HG03469 (cell line): ENCODE data around the gene DDX5.
A peak's percentile ranks its signal among the peaks of the same experiment; 100 is the strongest.
"Not testable (repeated sequence)": the region's sequence is repeated elsewhere in the genome, so short reads cannot be mapped to it uniquely, and the experiment has no call there.

Experiments
- ATAC-seq: cut with Tn5 transposase; IDR thresholded peaks from one replicate; pipeline ENCODE4 v1.9.1; 2021; ENCODE audit warnings: mild to moderate bottlenecking, moderate library complexity, moderate number of reproducible peaks; ENCODE audit not compliant: unreplicated experiment

Gene DDX5

DNA sequence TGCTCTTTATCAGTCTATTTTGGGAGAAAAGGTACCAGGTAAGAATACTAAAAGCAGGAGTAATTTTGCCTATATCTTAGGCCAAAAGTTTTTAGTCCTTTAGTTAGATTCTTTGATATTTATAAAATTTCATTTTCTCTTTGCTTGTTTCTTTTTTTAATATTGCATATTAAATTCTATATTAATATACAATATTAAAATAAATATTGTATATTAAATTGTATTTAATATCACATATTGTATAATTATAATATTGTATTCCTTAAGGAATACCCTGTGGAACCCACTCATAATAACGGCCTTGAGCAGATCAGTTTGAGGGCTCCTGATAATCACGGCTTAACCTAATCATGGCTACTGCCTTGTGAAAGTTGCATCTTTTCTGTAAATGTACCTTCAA, 2.6 kb upstream of the DDX5 start:
- no peak for ATAC-seq

DNA sequence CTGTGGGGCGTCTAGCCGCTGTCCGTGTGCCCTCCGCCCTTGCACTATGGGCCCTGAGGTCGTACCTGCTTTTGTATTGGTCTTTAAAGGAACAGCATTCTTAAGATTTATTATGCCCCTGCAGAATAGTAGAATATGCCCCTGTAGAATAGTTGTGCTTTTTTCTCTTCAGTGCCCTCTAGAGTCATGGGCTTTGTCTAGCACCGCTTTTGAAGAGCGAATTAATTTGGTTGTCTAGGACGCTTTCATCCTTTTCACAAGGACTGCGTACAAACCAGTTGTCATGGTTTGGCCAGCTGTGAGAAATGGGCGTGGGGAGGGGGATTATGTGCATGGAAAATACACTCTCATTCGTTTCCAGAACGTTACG, 1.3 kb upstream of the DDX5 start:
- ATAC-seq, result no peak

DNA sequence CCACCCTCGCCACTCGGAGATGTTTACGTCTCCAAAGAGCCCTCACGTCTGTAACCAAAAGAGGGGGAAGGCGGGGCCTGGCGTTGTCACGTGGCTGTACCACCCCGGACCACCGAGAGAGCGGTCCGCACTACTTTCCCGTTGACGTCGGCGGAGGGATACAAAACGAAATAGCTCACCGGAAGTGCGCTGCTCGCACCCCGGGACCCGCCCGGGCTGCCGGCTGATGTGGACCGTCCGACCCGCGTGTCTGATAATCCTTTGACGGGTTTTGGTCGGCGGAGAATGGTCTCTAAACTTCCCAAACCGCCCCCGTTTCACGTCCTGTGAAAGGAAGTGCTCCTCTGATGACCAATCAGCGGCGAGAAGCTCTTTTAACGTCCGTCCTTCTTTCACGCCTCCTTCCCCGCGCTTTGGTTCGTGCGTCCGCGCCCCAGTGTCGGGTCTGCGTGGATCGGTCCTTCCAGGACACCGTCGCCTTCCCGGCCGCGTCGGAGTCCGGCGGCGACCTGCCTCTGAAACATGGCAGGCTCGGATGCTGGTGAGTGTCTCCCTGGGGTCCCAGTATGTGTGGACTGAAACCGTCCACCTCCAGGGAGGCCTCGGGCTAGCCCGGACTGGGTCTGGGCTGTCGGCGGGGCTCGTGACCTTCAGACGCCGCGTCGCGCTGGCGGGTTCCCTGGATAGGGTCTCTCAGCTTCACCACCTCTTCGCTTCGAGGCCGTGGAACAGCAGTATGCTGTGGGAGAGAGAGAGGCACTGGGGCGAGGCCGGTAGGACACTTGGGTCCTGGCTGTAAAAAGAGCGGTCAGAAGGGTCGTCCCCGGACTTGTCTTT, 705 bp upstream of the DDX5 start, which contains the start of gene CEP95:
TSS of gene CEP95 (plus strand) at position 402 of the 837 bp plus-strand sequence. CDS start at position 523, 121 bp downstream.
- ATAC-seq, result peak; percentile 33

DNA sequence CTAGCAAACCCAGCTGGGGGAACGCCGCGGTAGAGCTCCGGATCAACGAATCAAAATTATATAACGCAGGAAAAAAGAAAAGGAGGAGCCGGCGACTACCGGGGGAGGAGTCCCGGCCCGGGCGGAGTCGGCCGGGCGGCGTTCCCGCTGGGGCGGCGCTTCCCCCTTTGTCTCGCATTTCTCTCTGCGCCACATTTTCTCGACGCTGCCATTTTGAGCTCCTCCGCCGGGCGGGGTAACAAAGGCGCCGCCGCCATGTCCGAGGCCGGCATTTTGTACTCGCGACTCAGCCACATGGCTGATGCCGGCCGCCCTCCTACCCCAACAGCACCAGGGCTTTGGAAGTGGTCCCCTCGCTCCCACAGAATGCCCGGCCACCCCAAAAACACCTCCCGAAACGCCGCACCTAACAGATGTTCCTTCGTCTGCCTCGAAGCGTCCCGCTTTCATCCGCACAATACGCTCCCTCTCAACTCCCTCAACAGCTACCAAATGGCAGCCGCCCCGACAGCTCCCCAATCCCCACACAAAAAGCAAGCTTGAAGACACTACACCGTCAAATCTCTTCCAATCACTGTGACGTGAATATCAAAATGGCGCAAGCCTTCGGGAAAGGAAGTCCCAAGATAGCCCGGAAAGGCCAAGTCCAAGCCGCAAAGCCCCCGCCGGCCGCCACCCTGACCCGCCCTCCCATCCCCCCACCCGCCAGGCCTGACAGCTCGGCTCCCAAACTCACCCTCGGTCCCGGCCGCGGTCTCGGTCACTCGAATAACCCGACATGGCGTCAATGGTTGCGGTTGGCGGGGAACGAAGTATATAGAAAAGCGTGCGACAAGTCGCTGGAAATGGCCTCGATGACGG, 519 bp downstream of the DDX5 start:
- no peak for ATAC-seq

DNA sequence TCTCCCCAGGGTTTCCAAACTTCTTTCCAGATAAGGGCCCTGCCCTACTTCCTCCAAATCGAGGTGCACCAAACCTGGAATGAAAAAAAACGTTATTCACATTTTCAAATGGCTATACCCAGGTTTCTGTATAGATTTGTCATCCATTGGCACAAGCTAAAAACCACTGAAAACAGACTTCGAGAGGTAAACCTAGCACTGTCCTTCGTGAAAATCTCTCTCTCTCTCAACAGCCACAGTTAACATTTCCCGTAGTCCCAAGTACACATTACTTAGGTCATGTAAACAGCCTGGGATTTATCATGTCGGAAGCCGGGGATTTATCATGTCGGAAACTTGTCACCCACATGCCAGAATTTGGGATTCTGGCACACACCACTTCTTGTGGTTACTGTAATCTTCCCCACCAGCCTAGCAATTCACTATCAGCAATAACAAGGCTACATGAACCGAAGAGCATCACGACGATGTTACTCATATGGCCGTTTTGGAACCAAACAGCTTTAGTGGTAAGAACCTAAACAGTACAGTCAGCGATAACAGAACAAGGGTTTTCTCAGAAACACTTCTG, 1.2 kb downstream of the DDX5 start:
- no peak for ATAC-seq

DNA sequence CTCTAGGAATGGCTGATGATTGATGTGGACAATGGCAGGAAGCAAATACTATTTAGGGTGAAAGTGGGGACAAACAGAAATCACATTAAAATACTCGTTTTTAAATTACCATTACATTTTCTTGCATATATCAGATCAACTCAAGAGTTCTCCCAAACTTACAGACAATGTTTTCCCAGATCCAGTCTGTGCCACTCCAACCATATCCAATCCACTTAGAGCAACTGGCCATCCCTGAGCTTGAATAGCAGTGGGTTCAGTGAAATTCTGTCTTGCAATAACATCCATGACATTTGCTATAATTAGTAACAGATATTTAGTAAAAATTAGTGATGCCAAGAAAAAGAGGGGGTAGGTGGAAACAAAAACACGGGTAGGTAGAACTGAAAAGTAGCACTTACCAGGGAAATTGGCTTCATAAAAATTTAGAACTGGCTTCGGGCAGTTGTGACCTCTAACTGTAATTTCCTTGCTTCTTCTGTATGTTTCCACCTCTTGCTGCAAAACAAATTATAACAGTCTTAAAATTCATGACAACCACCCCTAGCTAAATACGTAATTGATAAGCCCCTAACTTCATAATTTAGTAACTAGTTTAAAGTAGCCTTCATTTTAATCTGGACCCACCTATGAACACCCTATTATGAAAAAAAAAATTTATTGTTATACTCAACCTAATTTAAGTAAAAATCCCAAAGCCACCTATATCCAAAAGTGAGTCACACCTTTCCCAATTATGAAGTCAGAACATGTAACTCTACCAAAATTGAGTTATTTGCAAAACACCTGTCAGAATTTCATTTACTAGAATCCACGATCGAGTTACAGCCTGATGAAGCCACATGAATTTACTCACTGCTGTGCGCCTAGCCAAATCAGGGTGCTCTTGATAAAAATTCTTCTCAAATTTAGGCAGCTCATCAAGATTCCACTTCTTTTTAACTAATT, 2.0 kb downstream of the DDX5 start:
- ATAC-seq, result no peak

DNA sequence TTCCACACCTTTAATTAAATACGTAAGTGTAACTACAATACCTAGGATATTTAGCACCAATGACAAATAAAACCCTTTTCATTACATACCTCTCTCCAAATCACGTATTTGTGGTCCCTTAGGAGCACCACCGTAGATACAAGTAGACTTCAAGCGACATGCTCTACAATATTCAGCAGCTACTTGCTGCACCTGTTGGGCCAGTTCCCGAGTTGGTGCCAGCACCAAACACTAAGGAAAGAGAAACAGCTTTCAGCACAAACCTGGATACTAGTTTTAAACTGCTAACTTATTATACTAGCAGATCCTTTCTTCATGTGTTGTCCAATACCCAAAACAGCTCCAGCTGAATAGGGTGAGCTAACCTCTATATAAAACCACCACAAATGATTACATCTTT, 2.7 kb downstream of the DDX5 start:
- no peak for ATAC-seq

DNA sequence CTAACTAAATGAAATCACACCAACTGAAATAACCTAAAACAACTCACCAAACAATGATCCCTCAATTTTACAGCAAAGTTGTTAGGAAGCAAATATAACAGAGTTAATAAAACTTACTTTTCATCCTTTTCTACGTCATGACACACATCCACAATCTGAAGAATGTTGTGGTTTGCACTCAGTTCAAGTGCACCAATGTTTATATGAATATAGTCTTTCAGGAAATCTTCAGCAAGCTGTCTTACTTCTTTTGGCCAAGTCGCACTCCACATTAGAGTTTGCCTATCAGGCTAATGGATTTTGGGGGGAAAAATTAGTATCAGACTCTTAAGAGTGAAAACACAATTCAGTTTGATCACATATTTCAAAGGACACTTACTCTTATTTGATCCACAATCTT, 3.3 kb downstream of the DDX5 start:
- no peak for ATAC-seq

DNA sequence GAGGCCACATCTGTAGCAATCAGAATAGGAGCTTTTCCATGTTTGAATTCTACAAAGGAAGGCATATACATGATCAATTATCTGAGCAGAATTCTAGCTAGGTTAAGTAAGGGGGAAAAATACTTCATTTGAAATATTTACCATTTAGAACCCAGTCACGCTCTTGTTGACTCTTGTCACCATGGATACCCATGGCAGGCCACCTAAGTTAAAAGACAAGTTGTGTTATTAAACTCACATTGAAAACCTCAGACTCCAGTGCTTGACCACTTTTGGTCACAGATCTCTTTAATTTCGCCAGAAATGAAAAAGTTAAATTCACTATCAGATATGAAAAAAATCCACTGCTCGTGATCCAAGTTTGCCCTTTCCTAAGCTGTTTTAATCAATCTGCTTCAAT, 4.1 kb downstream of the DDX5 start:
- ATAC-seq, result no peak

DNA sequence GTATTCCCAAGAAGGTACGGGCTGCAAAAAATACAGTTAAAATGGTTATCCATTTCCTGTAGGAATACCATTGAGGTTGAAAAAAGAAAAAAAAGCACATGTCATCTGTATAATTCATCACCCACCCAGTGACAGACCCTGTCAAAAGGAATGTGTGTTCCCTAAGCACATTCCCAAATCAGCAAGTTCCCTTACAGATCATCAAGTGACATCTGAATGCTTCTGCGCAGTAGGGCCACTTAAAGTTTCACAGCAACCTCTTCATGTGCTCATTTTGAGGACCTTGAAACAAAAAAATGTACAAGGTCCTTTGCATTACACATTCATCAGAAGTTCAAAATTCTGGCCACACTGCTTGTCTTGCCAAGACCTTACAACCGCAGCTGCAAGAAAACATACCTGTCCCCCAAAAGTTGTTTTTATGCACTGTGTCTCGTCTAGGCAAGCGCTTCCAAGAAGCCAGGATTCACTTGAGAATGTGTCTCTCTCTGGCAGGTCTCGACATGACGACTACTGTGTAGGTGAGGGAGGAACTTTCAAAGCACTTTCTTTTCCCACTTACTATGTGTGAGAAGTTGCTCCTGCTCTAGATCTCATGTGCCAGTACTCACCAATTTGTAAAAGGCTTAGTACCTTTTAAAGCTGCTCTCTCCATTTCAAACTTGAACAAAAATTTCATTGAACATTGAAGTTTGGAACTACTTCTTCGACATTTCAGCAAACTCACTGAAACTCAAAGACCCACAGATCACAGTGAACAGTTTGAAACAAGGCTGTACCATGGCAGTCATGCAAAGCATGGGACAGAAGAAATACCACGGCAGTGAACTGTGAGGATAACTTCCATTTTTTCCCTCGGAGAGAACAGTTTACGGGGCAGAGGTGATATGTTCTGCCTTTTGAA, 5.0 kb downstream of the DDX5 start:
- no peak for ATAC-seq

DNA sequence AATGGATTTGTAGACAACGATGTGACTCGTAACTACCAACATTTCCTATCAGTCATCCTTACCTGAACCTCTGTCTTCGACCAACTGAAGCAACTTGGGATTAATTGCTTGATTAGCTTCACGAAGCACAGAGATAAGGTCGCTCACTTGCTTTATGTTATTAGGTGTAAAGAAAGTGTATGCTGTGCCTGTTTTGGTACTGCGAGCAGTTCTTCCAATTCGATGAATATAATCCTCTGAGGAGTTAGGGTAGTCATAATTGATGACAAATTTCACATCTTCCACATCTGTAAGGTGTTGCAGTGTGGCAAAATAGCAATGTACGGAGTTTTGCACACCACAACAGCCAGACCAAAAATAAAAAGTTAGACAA, 5.6 kb downstream of the DDX5 start:
- no peak for ATAC-seq

DNA sequence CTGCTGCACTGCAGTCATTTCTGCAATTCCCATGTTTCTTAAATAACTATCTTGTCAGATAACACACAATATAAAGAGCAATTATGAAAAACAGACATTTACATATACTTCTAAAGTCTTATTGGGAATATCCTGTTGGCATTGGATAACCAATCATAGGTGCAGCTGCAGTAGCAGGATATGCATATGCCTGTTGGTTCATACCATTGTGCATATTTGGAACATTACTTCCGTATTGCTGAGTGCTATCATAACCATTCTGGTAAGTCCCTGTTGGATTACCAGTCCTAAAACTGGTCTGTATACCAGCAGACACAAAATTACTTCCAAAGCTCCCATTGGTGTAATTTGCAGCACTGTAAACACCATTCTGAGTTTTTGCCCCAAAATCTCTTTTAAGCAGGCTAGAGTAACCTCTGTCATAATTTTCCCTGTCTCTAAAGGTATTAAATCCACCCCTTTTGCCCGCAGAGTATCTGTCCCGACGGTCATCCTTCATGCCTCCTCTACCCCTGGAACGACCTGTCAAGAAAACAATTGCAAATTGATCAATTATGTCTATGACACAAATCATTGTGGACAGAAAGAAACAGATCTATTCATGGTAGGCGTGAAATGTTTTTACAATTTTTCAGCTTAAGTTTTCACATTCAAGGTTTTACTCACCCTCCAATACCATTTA, 6.1 kb downstream of the DDX5 start:
- no peak for ATAC-seq

DNA sequence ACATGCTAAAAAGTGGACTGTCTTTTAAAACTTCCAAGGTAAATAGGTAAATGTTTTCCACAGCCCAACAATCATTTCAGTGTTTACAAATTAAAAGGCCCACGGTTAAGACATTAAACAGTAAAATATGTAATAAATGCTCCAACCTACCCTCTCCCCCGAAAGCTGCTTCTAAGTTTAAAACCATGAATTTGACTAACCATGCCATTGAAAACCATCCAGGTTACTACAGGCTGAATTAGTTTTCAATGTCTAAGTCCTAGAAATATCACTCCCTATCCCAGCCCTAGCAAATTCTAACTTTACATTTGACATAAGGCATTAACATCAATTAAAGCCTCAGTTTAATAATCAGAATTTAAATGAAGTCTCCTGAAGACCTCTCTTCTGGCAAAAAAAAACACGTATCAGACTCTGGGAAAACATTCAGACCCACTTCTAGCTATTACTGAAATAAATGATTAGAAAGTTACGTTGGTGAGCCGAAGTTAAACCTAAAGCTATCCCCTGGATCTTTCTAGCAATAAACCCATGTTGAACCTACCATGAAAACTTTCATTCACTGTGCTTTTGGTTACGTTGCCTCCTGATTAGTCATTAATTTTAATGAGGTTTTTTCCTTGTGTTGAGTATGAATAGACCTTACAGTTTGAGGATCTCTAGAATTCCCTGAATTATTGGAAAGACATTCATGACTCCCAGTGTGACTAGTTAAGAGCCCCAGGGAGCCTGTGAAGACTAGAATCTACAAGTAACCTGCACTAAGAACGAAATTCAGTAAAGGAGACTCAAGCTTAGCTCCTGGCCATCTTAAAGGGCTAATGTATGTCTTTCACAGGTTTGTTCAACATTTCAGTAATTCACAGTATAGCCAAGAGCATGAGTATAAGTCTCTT, 7.5 kb downstream of the DDX5 start:
- no peak for ATAC-seq

DNA sequence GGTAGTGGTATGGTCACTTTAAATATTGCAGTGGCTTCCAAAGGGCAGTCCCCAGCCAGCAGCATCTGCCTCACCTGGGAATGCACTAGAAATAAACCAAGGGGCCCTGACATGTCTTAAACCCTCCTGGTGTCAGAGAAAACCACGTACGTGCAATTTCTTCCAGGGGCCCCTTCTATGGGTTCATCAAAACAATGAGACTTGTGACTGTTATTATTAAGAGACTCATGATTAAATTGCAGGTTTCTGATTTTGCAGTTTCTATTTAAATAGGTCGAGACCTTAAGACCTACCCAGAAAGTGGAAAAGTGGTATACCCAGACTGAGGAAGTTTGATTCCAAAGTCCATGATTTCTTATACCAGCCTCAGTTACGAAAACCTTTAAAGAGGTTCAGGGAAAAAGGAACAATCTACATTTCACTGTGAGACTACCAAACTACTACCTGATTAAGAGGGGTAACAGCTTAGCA, 8.5 kb downstream of the DDX5 start:
- ATAC-seq, result no peak

DNA sequence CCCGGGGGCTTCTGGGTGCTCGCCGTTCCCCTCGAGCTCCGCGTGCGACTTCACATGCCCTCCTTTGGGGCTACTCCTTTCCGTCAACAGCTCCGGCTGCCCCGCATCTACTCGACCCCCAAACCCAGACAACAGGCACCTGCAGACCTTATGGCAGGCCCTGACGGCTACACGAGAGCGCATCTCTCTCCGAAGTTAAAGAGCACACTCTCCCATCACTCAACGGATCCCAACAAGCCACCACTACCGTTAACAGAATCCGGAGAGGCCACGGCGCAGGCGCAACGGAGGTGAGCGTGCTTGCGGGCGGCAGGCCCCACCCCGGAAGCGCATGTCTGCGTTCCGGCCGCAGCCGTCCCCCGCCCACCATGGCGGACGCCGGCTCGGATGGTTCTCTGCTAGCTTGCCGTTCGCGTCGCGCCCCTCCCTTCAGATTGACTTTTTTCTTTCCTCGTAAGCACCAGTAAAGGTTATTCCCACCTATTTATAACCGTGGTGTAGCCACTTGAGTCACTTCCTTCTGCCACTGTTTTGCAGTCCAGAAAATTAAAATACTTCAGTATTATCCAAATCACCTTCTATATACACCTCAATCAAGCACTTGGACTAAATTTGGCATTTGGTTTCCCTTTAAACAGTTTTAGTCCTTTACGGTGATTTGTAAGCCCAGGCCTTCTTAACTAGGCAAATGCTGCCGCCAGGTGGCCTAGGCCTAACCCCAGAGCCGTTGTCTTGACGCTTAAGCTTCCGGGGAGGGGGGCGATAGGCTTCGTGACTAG, 9.1 kb downstream of the DDX5 start, which contains the start of gene POLG2:
TSS of gene POLG2 (minus strand) at position 269 of the 779 bp plus-strand sequence. CDS start at position 183, 86 bp downstream.
- ATAC-seq, result peak; percentile 59

DNA sequence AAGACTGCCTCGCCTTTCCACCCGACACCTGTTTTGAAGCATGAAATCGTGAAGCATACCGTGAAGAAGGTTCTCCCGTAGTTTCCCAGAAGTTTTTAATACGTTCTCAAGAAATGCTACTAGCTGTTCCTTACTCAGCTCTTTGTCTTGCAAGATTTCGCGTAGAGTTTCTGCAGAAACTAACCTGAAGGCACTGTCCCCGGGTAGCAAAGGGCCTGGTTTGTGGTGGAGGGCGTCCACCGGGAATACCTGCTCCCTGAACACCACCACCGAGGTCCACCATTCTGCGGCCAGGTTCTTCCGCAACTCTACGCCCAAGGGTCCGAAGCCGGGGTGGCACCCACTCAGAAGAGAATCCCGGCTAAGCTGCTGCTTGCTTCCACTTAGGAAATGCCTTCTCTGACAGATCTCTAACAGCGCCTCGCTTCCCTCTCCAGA, 9.7 kb downstream of the DDX5 start:
- no peak for ATAC-seq

DNA sequence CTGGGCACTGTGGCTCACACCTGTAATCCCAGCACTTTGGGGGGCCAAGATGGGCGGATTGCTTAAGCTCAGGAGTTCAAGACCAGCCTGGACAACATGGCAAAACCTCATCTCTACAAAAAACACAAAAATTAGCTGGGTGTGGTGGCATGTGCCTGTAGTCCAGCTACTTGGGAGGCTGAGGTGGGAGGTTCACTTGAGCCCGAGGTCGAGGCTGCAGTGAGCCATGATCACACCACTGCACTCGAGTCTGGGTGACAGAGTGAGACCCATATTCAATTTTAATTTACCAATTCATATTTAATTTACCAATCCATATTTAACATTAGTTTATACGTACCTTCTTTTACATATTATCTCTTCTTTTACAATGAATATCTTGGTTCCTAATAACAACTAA, 10.8 kb downstream of the DDX5 start:
- not testable (repeated sequence) for ATAC-seq
